Stimulated activated naive CD8-positive, alpha-beta T cell treated with anti-CD3 and anti-CD28 coated beads, Interleukin-15, Interleukin-2, amounts not matched to agents 100 ng/mL and 50 ng/mL, for 24 hours (primary cell): ENCODE data around the gene STK26.

ENCODE experiments used
- H3K27ac Mint-ChIP-seq: one replicate; pipeline ENCODE4 v1.8.0; 2021; ENCODE audit warnings: mild to moderate bottlenecking, mixed read lengths
- H3K27me3 Mint-ChIP-seq: one replicate; pipeline ENCODE4 v1.8.0; 2021; ENCODE audit warnings: mixed read lengths
- H3K36me3 Mint-ChIP-seq: one replicate; pipeline ENCODE4 v1.8.0; 2021; ENCODE audit warnings: low read depth, mixed read lengths
- H3K4me1 Mint-ChIP-seq: one replicate; pipeline ENCODE4 v1.8.0; 2021; ENCODE audit warnings: low read depth, mixed read lengths
- H3K4me3 Mint-ChIP-seq: one replicate; pipeline ENCODE4 v1.8.0; 2021; ENCODE audit warnings: mild to moderate bottlenecking, mixed read lengths
- H3K9me3 Mint-ChIP-seq: one replicate; pipeline ENCODE4 v1.8.0; 2021; ENCODE audit warnings: mixed read lengths

STK26 gene

DNA sequence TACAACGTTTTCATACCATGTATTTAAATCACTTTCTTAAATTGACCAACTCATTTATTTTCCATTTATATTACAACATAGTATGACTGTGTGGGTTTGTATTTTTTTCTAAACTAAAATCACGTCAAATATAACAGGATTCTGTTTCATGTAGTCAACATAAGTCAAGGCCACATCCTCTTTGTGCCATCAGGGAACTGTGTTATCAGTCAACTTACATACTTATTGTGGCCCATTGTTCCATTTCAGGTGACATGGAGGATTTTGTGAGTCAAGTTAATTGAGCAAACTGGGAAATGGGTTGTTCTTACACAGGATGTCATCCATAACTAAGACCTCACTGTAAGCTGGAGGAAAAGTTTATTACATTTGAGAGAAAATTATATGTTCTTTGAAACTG, 35.9 kb downstream of the STK26 start:
- H3K4me3 Mint-ChIP-seq, result no peak overlapping the region
- H3K27ac Mint-ChIP-seq, result peak overlapping the region; percentile 40
- H3K27me3 Mint-ChIP-seq, result no peaks in the 10 kb centered on the region
- no peaks in the 10 kb centered on the region for H3K9me3 Mint-ChIP-seq
- peaks cover 26% of the 10 kb centered on the region for H3K36me3 Mint-ChIP-seq
- peaks cover 28% of the 10 kb centered on the region for H3K4me1 Mint-ChIP-seq

DNA sequence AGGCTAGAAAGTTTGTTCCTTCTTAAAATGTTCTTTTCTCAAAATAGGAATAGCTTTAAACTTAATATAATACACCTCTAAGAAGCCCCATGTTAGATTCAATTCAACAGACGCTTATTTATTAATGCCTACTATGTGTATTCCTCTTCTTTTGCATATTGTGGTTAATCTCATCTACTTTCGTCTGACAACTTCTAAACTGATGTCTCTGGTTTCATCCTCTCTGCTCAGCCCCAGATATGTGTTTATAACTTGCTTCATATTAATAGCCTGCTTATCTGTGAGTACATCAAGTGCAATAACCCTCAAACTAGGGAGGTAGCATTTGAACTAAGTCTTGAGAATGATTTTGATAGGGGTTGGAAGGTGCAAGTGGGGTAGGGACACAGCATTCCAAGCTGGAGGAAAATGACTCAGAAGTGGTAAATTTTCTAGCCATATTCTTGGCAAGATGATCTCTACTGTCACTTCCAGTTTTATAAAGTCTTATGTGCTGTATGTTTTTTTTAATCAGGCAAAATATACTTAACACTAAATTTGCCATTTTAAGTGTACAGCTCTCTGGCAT, 37.0 kb downstream of the STK26 start:
- Mint-ChIP-seq H3K9me3 (no peaks in the 10 kb centered on the region), H3K36me3 (peaks cover 23% of the 10 kb centered on the region), H3K27ac (peak overlapping the region; percentile 54), H3K4me3 (no peak overlapping the region), H3K4me1 (peaks cover 28% of the 10 kb centered on the region), H3K27me3 (no peaks in the 10 kb centered on the region)

DNA sequence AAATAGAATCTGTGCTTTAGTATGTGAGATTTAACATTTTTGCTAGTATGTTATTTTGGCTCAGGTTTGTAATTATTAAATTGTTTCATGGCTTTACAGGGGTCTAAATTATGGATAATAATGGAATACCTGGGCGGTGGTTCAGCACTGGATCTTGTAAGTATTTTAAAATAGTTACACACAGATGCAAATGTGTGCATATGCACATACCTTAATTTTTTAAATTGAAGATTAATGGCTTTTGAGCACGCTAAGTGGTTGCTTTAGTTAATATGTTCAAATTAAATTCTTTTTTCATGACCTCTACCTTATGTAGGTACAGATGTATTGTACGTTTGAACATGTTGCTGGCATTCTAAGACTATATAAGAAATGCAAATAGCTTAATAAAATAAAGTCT, 40.2 kb downstream of the STK26 start:
- H3K27me3 Mint-ChIP-seq, result no peaks in the 10 kb centered on the region
- no peak overlapping the region for H3K4me3 Mint-ChIP-seq
- no peak overlapping the region for H3K27ac Mint-ChIP-seq
- H3K9me3 Mint-ChIP-seq, result no peaks in the 10 kb centered on the region
- peaks cover 21% of the 10 kb centered on the region for H3K36me3 Mint-ChIP-seq
- peaks cover 14% of the 10 kb centered on the region for H3K4me1 Mint-ChIP-seq

DNA sequence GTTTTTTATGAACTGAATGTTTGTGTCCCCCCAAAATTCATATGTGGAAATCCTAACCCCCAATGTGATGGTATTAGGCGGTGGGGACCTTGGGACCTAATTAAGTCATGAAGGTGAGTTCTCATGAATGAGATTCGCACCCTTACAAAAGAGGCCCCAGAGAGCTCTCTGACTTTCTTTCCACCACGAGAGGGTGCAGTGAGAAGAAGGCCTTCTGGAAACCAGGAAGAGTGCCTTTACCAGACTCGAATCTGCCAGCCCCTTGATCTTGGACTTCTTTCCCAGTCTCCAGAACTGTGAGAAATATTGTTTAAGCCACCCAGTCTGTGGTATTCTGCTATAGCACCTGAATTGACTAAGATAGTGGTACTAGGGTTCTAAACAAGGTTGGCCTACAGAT, 40.8 kb downstream of the STK26 start:
- Mint-ChIP-seq H3K4me3 (no peak overlapping the region), H3K27me3 (no peaks in the 10 kb centered on the region), H3K9me3 (no peaks in the 10 kb centered on the region), H3K27ac (no peak overlapping the region), H3K4me1 (peaks cover 13% of the 10 kb centered on the region), H3K36me3 (peaks cover 26% of the 10 kb centered on the region)

DNA sequence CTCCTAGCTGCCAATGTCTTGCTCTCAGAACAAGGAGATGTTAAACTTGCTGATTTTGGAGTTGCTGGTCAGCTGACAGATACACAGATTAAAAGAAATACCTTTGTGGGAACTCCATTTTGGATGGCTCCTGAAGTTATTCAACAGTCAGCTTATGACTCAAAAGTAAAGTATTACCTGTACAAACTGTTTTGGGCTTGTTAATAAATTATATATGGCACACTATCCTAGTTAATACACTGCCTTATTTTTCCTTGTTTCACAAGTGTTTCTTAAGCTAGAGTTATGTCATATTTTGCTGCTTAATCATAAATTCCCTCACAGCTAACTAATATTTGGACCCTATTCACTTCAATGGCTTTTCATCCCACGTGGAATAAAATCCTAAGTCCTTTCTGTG, 45.3 kb downstream of the STK26 start:
- no peak overlapping the region for H3K27ac Mint-ChIP-seq
- H3K4me1 Mint-ChIP-seq, result no peaks in the 10 kb centered on the region
- no peaks in the 10 kb centered on the region for H3K9me3 Mint-ChIP-seq
- no peak overlapping the region for H3K4me3 Mint-ChIP-seq
- H3K27me3 Mint-ChIP-seq, result no peaks in the 10 kb centered on the region
- H3K36me3 Mint-ChIP-seq, result peaks cover 30% of the 10 kb centered on the region

DNA sequence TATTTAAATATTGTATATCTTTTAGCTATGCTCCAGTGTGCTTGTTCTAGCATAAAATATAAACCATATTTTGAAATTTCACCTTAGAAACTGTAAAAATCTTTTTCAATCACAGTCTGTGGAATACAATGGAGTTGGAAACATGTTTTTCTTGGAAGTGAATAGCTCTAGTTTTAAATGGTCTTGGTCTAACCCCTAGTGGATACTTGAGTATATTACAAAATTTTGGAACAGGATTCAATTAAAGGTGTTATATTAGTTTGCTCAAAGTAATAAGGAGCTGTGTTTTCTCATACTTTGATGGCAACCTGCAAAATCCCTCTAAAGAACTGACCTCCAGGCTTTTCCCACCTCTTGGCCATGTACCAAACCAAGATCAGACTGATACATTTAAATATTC, 48.2 kb downstream of the STK26 start:
- H3K9me3 Mint-ChIP-seq, result no peaks in the 10 kb centered on the region
- H3K4me3 Mint-ChIP-seq, result no peak overlapping the region
- no peaks in the 10 kb centered on the region for H3K4me1 Mint-ChIP-seq
- H3K36me3 Mint-ChIP-seq, result peaks cover 36% of the 10 kb centered on the region
- H3K27me3 Mint-ChIP-seq, result no peaks in the 10 kb centered on the region
- no peak overlapping the region for H3K27ac Mint-ChIP-seq

DNA sequence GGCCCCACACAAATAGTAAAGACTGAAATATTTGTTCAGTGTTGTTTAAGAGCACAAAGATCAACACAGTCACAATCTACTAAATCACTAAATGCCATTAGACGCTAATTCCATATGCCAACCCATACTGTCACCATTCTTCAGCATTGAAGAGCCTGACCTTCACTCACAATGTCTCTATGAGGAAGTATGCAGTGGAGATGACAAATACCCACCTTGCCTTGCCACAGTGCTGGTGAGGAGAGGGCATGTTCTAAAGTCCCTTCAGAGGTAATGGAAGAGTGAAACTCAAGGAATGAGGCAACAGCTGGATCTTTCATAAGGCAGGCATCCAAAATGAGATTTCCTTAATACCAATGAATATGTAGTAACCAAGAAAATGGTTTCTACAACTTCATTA, 54.3 kb downstream of the STK26 start:
- Mint-ChIP-seq H3K36me3 (peaks cover 23% of the 10 kb centered on the region), H3K4me3 (no peak overlapping the region), H3K4me1 (no peaks in the 10 kb centered on the region), H3K27me3 (no peaks in the 10 kb centered on the region), H3K9me3 (no peaks in the 10 kb centered on the region), H3K27ac (no peak overlapping the region)

DNA sequence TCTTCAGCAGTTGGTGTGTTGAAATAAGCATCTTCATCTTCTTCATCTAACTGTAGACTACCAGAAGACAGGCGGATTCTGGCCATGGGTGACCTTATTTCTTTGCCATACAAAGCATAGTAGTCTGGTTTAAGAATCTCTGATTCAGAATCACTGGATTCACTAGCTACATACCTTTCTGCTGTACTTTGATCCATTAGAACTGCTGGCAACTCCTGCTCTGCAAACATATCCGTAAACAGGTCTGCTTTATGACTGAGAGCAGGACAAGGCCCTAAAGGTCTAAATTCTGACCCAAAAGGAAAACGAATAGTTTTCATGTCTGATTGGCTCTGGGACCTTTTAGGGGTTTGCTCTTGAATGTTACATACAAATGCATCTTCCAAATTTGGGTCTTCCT, 54.8 kb downstream of the STK26 start:
- Mint-ChIP-seq H3K27me3 (no peaks in the 10 kb centered on the region), H3K4me1 (no peaks in the 10 kb centered on the region), H3K4me3 (no peak overlapping the region), H3K27ac (no peak overlapping the region), H3K36me3 (peaks cover 20% of the 10 kb centered on the region), H3K9me3 (no peaks in the 10 kb centered on the region)

DNA sequence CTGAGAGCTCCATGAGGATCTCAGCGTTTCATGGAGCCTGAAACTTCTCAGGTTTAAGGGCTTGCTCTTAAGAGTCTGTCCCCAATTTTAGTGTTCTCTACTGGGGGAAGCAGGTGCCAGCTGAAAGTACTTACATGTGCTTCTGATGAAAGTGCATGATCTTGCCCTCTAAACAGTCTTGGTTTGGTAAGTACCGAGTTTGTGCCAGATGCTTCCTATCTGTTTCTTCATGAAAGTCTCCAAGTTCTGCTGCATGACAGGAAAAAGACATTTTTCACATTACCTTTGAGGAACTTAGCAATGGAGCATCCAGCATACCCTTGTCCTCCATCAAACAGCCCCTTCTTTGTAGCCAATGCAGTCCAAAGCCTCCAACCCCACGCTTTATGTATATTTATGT, 62.7 kb downstream of the STK26 start:
- no peaks in the 10 kb centered on the region for H3K36me3 Mint-ChIP-seq
- H3K9me3 Mint-ChIP-seq, result no peaks in the 10 kb centered on the region
- no peak overlapping the region for H3K27ac Mint-ChIP-seq
- peaks cover 10% of the 10 kb centered on the region for H3K4me1 Mint-ChIP-seq
- H3K27me3 Mint-ChIP-seq, result no peaks in the 10 kb centered on the region
- no peak overlapping the region for H3K4me3 Mint-ChIP-seq

DNA sequence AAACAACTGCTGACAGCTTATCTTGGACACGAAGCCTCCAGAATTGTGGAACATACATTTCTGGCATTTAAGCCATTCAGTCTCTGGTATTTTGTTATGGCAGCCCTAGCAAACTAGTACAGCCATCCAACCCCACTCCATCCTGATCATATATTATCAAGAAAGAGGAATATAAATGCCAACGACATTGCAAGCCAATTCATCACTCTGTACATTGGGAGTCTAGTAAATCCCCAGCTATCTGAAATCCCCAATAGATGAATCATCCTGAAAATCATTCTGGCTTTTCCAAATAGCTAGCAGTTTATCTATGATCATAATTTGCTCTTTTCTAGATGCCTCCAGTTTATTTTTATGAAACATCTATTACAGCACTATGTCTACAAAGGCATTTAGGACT, 63.6 kb downstream of the STK26 start:
- no peaks in the 10 kb centered on the region for H3K27me3 Mint-ChIP-seq
- no peaks in the 10 kb centered on the region for H3K9me3 Mint-ChIP-seq
- no peaks in the 10 kb centered on the region for H3K36me3 Mint-ChIP-seq
- H3K4me1 Mint-ChIP-seq, result peaks cover 12% of the 10 kb centered on the region
- H3K27ac Mint-ChIP-seq, result no peak overlapping the region
- no peak overlapping the region for H3K4me3 Mint-ChIP-seq

DNA sequence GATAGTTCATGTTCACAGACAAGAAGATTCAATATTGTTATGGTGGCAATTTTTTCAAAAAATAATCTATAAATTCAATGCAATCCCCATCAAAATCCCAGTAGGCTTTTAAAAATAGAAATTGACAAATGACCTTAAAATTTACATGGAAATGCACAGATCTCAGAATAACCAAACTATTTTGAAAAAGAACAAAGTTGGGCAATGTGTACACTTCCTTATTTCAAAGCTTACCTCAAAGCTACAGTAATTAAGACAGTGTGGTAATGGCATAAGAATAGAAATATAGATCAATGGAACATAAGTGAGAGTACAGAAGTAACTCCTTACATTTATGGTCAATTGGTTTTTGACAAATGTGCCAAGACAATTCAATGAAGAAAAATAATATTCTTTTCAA, 65.8 kb downstream of the STK26 start:
- no peak overlapping the region for H3K27ac Mint-ChIP-seq
- H3K4me3 Mint-ChIP-seq, result no peak overlapping the region
- peaks cover 12% of the 10 kb centered on the region for H3K4me1 Mint-ChIP-seq
- H3K36me3 Mint-ChIP-seq, result no peaks in the 10 kb centered on the region
- H3K27me3 Mint-ChIP-seq, result no peaks in the 10 kb centered on the region
- no peaks in the 10 kb centered on the region for H3K9me3 Mint-ChIP-seq

DNA sequence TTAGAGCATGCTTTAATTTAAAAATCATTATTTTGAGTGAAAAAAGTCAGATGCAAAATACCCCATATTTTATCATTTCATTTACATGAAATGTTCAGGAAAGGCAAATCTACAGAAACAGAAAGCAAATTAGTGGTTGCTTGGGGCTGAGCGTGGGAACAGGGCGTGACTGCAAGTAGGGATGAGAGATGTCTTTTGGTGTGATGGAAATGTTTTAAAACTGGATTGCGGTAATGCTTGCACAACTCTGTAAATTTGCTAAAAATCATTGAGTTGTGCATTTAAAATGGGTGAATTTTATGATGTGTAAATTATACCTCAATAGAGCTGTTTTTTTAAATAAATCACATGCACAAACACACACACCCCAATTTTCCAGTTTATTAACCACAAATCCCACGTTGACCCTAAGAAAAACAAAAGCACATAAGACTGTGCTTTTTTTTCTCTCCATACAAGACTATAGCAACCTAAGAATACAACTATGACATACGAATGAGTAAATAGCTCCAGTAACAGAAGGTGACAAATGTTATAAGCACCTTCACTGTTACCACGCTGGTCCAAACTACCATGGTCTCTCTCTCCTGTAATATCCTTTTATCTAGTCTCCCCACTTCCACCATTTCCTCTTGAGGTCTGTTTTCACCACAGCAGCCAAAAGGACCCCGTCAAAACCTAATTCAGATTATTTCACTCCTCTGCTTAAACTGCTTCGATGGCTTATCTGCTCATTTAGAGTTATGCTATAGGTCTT, 67.5 kb downstream of the STK26 start:
- H3K9me3 Mint-ChIP-seq, result no peaks in the 10 kb centered on the region
- peaks cover 12% of the 10 kb centered on the region for H3K4me1 Mint-ChIP-seq
- H3K4me3 Mint-ChIP-seq, result no peak overlapping the region
- no peak overlapping the region for H3K27ac Mint-ChIP-seq
- no peaks in the 10 kb centered on the region for H3K27me3 Mint-ChIP-seq
- no peaks in the 10 kb centered on the region for H3K36me3 Mint-ChIP-seq

DNA sequence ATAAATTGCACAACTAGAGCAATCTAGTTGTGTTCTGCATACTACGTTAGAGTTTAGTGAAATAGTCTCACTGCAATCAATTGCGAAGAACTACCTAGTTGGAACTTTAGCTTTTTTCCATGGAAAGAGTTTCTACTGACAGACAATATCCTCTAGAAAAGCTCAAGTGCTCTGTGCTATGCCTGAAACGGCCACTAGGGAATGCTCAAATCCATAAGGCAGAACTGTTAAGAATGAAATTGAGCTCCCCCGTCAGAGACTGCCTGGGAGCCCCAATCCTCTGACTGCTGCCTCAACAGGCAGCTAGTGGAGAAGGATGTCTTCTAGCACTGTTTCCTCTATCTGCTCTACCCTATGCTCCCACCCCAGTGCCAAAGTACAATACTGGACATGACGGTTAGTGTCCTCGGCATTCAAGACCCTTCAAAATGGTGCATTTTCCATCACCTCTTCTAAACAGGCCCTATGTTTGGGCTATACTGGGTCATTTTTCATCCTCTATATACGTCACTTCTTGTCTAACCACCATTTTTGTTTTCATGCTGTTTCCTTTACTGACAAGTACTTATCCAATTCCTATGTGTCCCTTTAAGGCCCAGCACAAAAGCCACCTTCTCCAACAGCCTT, 69.5 kb downstream of the STK26 start:
- H3K27ac Mint-ChIP-seq, result no peak overlapping the region
- peaks cover 7% of the 10 kb centered on the region for H3K4me1 Mint-ChIP-seq
- no peaks in the 10 kb centered on the region for H3K9me3 Mint-ChIP-seq
- H3K36me3 Mint-ChIP-seq, result no peaks in the 10 kb centered on the region
- no peaks in the 10 kb centered on the region for H3K27me3 Mint-ChIP-seq
- H3K4me3 Mint-ChIP-seq, result no peak overlapping the region

DNA sequence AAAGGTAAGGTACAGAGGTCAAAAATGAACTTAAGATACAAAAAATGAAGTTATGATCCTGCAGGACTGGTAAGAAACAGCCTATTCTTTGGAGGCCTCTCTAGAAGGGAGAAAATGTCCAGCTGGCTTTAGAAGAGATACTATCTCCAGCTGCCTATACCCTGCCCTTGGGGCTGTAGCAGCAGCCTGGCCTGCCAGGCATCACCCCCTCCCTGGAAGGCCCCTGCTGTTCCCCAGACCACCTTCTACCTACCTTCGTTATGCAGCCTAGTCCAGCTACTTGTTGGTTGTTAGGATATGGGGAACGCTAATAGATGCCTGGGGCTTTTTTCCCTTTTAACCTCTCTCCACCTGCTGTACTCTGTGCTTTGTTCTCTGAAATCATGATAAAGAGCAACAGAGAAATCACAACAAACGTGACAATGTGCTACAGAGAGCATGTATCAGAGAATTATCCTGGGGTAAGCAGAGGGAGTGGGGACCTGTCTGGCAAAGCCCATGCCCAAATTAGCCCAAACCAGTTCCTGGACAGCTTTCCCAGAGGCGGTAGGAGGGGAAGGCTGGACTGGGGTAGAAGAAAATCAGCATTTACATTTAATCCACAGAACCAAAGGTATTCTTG, 70.2 kb downstream of the STK26 start:
- peaks cover 7% of the 10 kb centered on the region for H3K4me1 Mint-ChIP-seq
- H3K36me3 Mint-ChIP-seq, result no peaks in the 10 kb centered on the region
- H3K4me3 Mint-ChIP-seq, result no peak overlapping the region
- H3K27me3 Mint-ChIP-seq, result no peaks in the 10 kb centered on the region
- no peaks in the 10 kb centered on the region for H3K9me3 Mint-ChIP-seq
- no peak overlapping the region for H3K27ac Mint-ChIP-seq

DNA sequence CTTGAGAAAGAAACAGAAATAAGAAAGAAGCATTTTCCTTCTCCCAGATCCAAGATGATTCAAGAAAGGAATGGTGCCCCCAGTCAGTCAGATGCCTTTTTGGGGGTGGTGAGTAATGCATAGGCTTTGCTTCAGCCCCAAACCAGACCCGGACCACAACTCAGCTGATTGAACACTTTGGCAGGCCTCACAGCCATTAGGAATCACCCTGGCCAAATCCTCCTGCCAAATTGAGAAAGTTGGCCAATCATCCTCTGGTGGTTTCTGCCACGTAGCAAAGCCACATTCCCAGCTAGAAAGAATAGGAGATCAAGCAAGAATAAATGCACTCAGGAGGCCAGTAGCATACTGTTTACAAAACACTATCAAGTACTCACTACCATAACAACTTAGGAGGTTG, 71.1 kb downstream of the STK26 start:
- Mint-ChIP-seq H3K9me3 (no peaks in the 10 kb centered on the region), H3K4me1 (peaks cover 7% of the 10 kb centered on the region), H3K27ac (no peak overlapping the region), H3K27me3 (no peaks in the 10 kb centered on the region), H3K4me3 (no peak overlapping the region), H3K36me3 (no peaks in the 10 kb centered on the region)
